Activated naive CD8-positive, alpha-beta T cell treated with anti-CD3 and anti-CD28 coated beads, Interleukin-2, amount 10 ng/mL, durations not matched to agents 7 days and 5 days (primary cell): ENCODE results near the gene WNT7A. TPM values are rescaled to one million over a fixed set of nuclear protein-coding genes. Genes with fewer than 3 reads are reported as not detected.
A peak's percentile ranks its signal among the peaks of the same experiment; 100 is the strongest.

ENCODE experiments used
- ATAC-seq: fragments of 150-1000 bp; cut with Tn5 transposase; one replicate; pipeline ENCODE4 v1.10.0; 2021; ENCODE audit warnings: low read depth, moderate library complexity
- POLR2A ChIA-PET: fragments of 350-600 bp; sonication (Branson Sonifier 250); formaldehyde crosslinking; loops from one replicate; lab custom pipeline; 2021; ENCODE audit warnings: antibody characterized with exemption; lab: Charles Lee
- DNase-seq: peaks from one replicate; pipeline ENCODE4 v3.0.0; 2021
- H3K27ac Mint-ChIP-seq: one replicate; pipeline ENCODE4 v1.8.0; 2022; ENCODE audit warnings: mild to moderate bottlenecking, mixed read lengths
- H3K27me3 Mint-ChIP-seq: one replicate; pipeline ENCODE4 v1.8.0; 2022; ENCODE audit warnings: mild to moderate bottlenecking, moderate library complexity, mixed read lengths
- H3K36me3 Mint-ChIP-seq: one replicate; pipeline ENCODE4 v1.8.0; 2021; ENCODE audit warnings: mild to moderate bottlenecking, mixed read lengths
- H3K4me1 Mint-ChIP-seq: one replicate; pipeline ENCODE4 v1.8.0; 2021; ENCODE audit warnings: mixed read lengths
- H3K4me3 Mint-ChIP-seq: one replicate; pipeline ENCODE4 v1.8.0; 2022; ENCODE audit warnings: mild to moderate bottlenecking, moderate library complexity, mixed read lengths
- H3K9me3 Mint-ChIP-seq: one replicate; pipeline ENCODE4 v1.8.0; 2021; ENCODE audit warnings: mixed read lengths
- total RNA-seq, 2 experiments: library from RNA; stranded (reverse); gene quantifications; one replicate each; pipeline ENCODE4 v1.2.3, GENCODE V29; 2021

The WNT7A gene
- total RNA-seq, 2 experiments from 2014 or later: 1.5 TPM

DNA sequence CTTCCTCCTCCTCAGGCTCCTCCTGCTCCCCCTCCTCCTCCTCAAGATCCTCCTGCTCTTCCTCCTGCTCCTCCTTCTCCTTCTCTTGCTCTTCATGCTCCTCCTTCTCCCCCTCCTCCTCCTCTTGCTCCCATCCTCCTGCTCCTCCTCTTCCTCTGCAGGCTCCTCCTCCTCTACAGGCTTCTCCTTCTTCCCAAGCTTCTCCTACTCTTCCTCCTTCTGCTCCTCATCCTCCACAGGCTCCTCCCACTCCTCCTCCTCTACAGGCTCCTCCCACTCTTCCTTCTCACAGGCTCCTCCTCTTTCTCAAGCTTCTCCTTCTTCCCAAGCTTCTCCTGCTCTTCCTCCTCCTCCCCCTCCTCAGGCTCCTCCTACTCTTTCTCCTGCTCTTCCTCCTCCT is 47.7 kb downstream of the WNT7A start:
- H3K9me3 Mint-ChIP-seq: no peaks in the 10 kb centered on the region
- no peak overlapping the region for H3K4me3 Mint-ChIP-seq
- peak overlapping the region; percentile 39 for H3K27ac Mint-ChIP-seq
- no peaks in the 10 kb centered on the region for H3K4me1 Mint-ChIP-seq
- POLR2A ChIA-PET: no interaction called here
- no peaks in the 10 kb centered on the region for H3K36me3 Mint-ChIP-seq
- DNase-seq (no peak), ATAC-seq (no peak)
- H3K27me3 Mint-ChIP-seq: no peaks in the 10 kb centered on the region

DNA sequence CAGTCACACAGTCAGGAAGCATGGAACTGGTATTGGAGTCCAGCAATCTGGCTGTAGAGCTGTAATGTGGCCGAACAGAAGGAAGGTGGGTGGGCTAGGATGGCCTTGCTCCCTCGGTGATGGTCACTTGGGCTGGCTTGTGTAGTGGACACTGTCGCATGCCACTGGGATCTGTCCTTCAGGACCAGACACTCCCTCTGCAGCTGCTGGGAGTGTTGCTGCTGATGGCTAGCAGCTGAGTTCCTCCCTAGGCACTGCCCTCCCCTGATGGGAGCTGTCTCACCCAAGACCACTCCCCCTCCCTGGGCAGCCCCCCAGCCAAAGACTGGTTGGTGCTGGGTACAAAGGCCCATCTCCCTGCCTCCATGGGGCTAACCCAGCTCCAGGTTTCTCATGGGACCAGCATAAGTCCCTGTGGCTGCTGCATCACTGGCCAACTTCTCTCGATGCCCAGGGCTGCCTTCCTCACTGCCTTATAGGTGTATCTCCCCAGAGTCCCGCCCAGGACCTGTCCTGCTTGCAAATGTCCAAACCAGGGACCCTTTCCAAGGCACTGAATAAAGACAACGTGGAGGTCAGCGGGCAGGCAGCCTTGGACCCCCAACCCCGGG is 48.4 kb downstream of the WNT7A start:
- POLR2A ChIA-PET: no interaction called here
- Mint-ChIP-seq H3K27me3 (no peaks in the 10 kb centered on the region), H3K9me3 (no peaks in the 10 kb centered on the region), H3K4me1 (no peaks in the 10 kb centered on the region), H3K27ac (no peak overlapping the region), H3K4me3 (no peak overlapping the region), H3K36me3 (no peaks in the 10 kb centered on the region)
- DNase-seq: no peak
- ATAC-seq: no peak

DNA sequence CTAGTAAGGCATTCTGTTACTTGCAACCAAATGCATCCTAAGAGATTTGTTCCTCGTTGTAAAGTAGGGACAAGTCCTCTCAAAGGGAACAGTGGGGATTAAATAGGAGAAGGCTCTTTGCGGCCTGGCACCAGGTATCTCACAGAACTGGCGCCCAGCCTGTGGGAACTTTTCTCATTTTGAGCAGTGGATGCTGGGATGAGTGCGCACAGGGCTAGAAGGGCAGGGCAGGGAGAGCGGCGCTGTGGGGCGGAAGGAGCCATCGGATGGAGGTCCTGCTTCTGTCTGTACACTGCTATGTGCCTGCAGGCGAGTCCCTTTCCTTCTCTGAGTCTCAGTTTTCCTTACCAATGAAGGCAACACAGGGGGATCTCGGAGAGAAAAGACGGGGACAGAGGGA is 50.6 kb downstream of the WNT7A start:
- ATAC-seq: no peak
- H3K36me3 Mint-ChIP-seq: no peaks in the 10 kb centered on the region
- POLR2A ChIA-PET: no interaction called here
- H3K4me1 Mint-ChIP-seq: no peaks in the 10 kb centered on the region
- no peaks in the 10 kb centered on the region for H3K27me3 Mint-ChIP-seq
- H3K4me3 Mint-ChIP-seq: no peak overlapping the region
- no peaks in the 10 kb centered on the region for H3K9me3 Mint-ChIP-seq
- H3K27ac Mint-ChIP-seq: no peak overlapping the region
- DNase-seq: no peak

DNA sequence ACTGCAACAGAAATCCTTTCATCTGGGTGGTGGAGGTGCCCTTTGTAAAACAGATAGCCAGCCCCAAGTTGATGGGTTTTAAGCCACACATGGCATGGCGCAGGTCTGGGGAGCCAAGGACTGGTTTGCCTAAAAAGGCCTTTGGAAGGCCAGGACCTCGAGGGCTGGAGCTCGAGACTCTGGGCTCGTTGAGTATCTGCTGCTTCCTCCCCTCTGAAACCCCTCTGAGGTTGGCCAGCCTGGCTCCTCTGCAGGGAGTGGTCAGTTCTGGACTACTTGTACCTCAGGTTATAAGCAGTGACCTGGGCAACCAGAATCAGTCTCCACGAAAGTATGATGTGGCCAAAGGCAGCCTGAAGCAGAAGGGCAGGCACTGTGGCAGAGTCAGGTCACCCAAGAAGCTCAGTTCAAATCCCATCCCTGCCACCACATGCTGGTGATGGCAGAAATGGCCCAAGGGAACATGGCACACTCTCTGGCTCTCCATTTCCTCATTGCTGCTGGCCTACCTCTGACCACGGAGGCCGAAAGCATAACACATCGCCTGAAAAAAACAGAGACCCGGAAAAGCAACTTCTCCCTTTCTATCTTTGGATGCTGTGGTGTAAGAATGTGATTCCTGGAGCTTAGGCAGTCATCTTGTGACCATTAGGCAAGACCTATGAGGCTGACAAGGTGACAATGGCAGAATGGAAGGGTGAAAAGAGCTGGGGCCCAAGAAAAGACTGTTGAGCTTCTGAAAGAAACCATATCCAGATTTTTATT is 51.2 kb downstream of the WNT7A start:
- Mint-ChIP-seq H3K36me3 (no peaks in the 10 kb centered on the region), H3K4me1 (no peaks in the 10 kb centered on the region), H3K27ac (no peak overlapping the region), H3K4me3 (no peak overlapping the region), H3K9me3 (no peaks in the 10 kb centered on the region), H3K27me3 (no peaks in the 10 kb centered on the region)
- POLR2A ChIA-PET: no interaction called here
- DNase-seq (no peak), ATAC-seq (no peak)

DNA sequence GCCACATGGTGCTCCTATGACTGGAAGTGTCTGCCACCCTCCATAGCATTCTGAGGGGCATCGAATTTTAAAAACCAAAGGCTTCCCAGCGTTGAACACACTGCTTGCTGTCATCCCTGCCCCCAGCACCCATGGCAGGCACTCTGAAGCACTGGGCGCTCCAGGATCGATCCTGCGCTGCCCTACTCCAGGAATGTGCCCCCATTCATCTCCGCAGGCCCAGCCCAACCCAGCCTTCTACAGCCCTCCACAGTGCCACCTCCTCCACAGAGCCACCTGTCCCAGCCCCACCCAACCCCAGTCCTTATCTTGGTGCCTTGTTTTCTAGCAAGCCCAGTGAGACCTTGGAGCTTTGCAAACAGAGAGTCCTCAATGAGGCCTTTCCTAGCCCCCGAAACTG is 52.2 kb downstream of the WNT7A start:
- no peak overlapping the region for H3K27ac Mint-ChIP-seq
- H3K4me1 Mint-ChIP-seq: no peaks in the 10 kb centered on the region
- POLR2A ChIA-PET: no interaction called here
- no peak for ATAC-seq
- DNase-seq: no peak
- H3K36me3 Mint-ChIP-seq: no peaks in the 10 kb centered on the region
- no peaks in the 10 kb centered on the region for H3K27me3 Mint-ChIP-seq
- no peaks in the 10 kb centered on the region for H3K9me3 Mint-ChIP-seq
- no peak overlapping the region for H3K4me3 Mint-ChIP-seq

DNA sequence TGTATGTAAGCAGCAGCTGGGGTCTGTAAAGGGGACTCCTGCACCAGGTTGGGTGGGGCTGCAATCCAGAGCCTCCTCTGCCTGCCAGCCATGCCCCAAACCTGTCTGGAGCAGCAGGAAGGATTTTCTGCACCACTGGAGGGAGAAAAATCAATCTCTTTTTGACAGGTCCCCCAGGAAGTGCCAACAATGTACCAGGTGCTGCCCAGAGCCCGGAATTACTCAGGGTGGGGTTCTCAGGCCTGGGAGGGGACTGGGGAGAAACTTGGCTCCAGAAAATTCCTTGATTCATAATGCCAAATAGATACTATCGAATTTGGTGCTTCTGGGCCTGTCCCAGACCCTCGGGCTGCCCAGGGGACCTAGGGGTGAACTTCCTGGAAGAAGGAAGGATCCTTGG is 52.6 kb downstream of the WNT7A start:
- no peaks in the 10 kb centered on the region for H3K36me3 Mint-ChIP-seq
- no peaks in the 10 kb centered on the region for H3K9me3 Mint-ChIP-seq
- no peaks in the 10 kb centered on the region for H3K4me1 Mint-ChIP-seq
- H3K4me3 Mint-ChIP-seq: no peak overlapping the region
- no peaks in the 10 kb centered on the region for H3K27me3 Mint-ChIP-seq
- no peak overlapping the region for H3K27ac Mint-ChIP-seq
- ATAC-seq (no peak), DNase-seq (no peak)
- POLR2A ChIA-PET: no interaction called here

DNA sequence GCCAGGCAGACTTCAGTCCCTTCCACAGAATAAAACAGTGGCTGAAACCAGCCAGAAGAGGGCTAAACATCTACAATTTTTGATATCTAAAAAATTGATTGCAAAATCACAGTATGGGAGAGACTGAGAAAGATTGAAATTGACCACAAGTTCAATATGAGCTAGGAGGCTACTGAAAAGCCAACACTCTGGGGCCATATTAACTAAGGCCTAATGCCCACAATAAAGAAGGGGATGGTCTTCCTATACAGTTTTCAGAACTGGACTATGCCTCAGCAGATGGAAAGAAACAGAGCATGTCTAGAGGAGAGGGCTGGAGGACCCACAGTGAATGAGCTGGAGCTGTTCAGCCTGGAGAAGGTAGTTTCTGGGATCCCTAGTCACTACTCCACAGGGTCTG is 53.2 kb downstream of the WNT7A start:
- DNase-seq (no peak), ATAC-seq (no peak)
- H3K27me3 Mint-ChIP-seq: no peaks in the 10 kb centered on the region
- no peaks in the 10 kb centered on the region for H3K36me3 Mint-ChIP-seq
- no peaks in the 10 kb centered on the region for H3K4me1 Mint-ChIP-seq
- H3K9me3 Mint-ChIP-seq: no peaks in the 10 kb centered on the region
- H3K4me3 Mint-ChIP-seq: no peak overlapping the region
- H3K27ac Mint-ChIP-seq: no peak overlapping the region
- POLR2A ChIA-PET: no interaction called here

DNA sequence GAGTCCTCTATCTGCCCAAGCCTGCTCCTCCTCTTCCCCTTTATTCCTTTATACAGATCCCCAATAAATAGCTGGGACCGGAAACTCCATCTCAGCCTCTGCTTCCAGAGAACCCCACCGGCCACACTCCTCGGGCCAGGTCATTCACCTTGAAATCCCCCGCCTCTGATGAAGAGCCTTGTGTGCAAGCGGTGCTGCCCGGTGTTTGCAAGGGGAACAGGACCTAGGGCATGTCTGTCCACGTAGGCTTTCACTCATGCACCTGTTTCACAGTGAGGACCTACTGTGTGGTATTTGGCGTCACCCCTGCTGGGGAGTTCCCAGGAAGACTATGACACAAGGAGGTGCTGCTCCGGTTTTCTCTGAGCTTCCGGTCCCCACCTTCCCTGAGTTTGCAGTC is 54.0 kb downstream of the WNT7A start:
- no peak overlapping the region for H3K27ac Mint-ChIP-seq

DNA sequence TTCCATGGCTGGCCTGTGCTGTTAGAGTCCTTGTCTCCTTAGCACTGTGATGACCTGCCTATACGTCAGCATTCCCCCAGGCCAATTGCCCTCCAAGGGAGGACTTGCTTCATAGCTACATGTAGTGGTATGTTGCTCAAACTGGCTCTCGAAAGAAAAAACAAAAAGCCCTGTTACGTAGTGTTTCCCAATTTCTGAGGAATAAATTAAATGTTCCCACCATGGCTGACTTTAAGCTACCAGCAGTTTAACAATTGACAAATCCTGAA is 54.6 kb downstream of the WNT7A start:
- no peaks in the 10 kb centered on the region for H3K36me3 Mint-ChIP-seq
- no peaks in the 10 kb centered on the region for H3K9me3 Mint-ChIP-seq
- no peaks in the 10 kb centered on the region for H3K4me1 Mint-ChIP-seq

More for the DNA sequence above, 54.0 kb downstream of the WNT7A start:
- ATAC-seq: no peak
- H3K27me3 Mint-ChIP-seq: no peaks in the 10 kb centered on the region
- no peak overlapping the region for H3K4me3 Mint-ChIP-seq
- H3K36me3 Mint-ChIP-seq: no peaks in the 10 kb centered on the region
- no peaks in the 10 kb centered on the region for H3K9me3 Mint-ChIP-seq
- no peak for DNase-seq
- H3K4me1 Mint-ChIP-seq: no peaks in the 10 kb centered on the region
- POLR2A ChIA-PET: no interaction called here

DNA sequence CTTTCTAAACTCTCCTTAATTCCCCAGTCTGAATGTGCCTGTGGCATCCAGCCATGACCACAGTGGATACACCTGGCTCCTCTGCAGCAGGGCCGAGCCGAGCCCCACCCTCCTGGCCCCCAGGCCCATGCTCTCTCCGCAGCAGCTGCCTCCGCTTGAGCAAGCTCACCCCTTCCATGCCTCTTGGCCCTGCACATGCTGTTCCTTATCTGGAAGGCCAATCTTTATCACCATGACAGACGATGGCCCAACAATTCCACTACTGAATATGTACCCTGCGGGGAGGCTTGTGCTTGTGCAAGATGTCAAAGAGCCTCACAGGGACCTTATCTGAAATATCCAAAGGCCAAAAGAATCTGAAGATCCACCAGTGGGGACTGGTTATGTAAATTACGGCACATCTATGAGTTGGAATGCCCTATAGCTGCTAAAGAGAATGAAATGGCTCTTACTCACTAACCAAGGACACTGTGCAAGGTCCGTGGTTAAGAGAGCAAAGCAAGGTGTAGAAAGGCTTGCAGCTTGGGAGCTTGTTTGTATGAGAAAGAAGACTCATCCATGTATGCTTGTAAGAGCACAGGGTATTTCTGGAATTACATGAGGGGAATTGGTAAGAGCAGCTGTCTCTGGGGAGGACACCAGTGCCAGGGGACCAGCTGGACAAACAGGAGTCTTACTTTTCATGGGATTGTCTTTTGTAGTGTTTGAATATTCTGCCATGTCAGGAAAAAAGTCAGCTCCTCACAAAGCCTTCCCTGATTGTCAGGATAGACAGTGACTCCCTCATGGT is 55.2 kb downstream of the WNT7A start:
- POLR2A ChIA-PET: no interaction called here
- H3K4me3 Mint-ChIP-seq: no peak overlapping the region
- DNase-seq (no peak), ATAC-seq (no peak)
- H3K27me3 Mint-ChIP-seq: no peaks in the 10 kb centered on the region
- H3K4me1 Mint-ChIP-seq: no peaks in the 10 kb centered on the region
- H3K36me3 Mint-ChIP-seq: no peaks in the 10 kb centered on the region
- no peaks in the 10 kb centered on the region for H3K9me3 Mint-ChIP-seq
- no peak overlapping the region for H3K27ac Mint-ChIP-seq

More for the DNA sequence above, 54.6 kb downstream of the WNT7A start:
- DNase-seq: no peak
- POLR2A ChIA-PET: no interaction called here
- Mint-ChIP-seq H3K27me3 (no peaks in the 10 kb centered on the region), H3K27ac (no peak overlapping the region), H3K4me3 (no peak overlapping the region)
- ATAC-seq: no peak

DNA sequence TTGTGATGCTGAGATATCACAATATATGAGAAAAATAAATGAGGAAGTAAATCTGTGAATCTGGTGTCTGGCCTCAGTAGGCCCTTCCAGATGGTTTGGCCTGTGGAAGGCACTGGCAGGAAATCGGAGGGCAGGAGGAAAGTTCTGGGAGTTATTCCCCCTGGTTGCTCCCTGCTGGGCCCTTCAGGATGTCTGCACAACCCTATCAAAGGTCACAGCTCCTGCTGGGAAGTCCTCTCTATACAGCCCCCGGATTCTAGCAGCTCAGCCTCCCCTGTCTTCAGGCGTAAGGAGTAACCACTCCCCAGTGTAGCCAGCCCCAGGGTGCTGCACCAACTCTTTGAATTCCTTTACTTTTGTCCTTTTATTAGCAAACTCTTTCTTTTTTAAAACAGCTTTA is 56.2 kb downstream of the WNT7A start:
- POLR2A ChIA-PET: no interaction called here
- no peak overlapping the region for H3K27ac Mint-ChIP-seq
- H3K27me3 Mint-ChIP-seq: no peaks in the 10 kb centered on the region

DNA sequence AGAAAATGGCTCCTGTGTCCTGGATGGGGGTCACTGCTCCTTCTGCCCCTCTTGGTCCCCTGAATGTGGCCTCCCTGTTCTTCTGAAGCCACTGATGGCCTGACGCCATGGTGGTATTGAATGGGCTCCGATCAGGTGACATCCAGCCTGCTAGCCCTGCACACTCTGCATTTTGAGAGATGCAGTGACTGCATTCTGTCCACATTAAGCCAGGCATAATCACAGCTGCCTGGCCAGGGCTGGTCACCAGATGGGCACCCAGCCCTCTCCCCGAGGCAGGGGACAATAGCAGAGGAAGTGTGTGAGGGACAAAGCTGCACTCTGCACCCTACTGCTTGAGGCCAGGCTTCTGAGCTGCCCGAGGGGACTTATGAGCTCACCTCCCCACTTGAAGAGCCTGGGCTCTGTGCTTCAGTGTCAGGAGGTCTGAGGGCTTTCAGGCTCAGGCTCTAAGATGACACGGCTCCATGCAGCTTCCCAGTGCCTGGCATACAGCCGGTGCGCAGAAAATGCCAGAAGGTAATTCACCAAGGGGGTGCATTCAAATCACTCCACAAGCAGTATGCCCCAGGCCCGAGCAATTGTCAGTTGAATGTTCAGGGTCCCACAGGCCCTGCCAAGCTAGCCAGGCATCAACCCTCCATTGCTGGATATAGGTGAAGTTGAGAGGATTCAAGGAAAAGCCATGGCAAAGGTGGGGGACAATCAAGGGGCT is 56.8 kb downstream of the WNT7A start:
- H3K27me3 Mint-ChIP-seq: no peaks in the 10 kb centered on the region
- no peak overlapping the region for H3K27ac Mint-ChIP-seq
- peaks cover 4% of the 10 kb centered on the region for H3K9me3 Mint-ChIP-seq
- H3K4me3 Mint-ChIP-seq: no peak overlapping the region
- POLR2A ChIA-PET: no interaction called here
- DNase-seq (no peak), ATAC-seq (no peak)
- H3K4me1 Mint-ChIP-seq: no peaks in the 10 kb centered on the region
- no peaks in the 10 kb centered on the region for H3K36me3 Mint-ChIP-seq

More for the DNA sequence above, 56.2 kb downstream of the WNT7A start:
- Mint-ChIP-seq H3K4me3 (no peak overlapping the region), H3K9me3 (no peaks in the 10 kb centered on the region), H3K4me1 (no peaks in the 10 kb centered on the region), H3K36me3 (no peaks in the 10 kb centered on the region)
- ATAC-seq (no peak), DNase-seq (no peak)

DNA sequence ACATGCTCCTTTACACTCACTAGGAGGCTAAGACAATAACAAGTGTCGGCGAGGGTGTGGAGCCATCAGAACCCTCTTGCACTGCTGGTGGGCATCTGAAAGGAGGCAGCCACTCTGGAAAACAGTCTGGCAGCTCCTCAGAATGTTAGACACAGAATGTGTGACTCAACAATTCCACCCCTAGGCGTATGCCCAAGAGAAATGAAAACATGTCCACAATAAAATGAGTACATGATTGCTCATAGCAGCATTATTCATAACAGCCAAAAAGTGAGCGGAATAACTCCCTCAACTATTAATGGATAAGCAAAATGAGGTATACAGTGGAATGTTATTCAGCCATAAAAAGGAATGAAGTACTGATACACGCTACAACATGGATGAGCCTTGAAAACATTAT is 57.8 kb downstream of the WNT7A start:
- ATAC-seq: no peak
- Mint-ChIP-seq H3K9me3 (peaks cover 5% of the 10 kb centered on the region), H3K27ac (no peak overlapping the region), H3K36me3 (no peaks in the 10 kb centered on the region), H3K27me3 (no peaks in the 10 kb centered on the region), H3K4me1 (no peaks in the 10 kb centered on the region), H3K4me3 (no peak overlapping the region)
- POLR2A ChIA-PET: no interaction called here
- no peak for DNase-seq
